Body of pancreas (tissue), 4 donors: ENCODE data around the gene MORN2. TPM values are rescaled to one million over a fixed set of nuclear protein-coding genes. Genes with fewer than 3 reads are reported as not detected.

Experiments used
- ATAC-seq: fragments of 150-250 bp; one replicate; pipeline ENCODE4 v1.9.1; 2016
- DNase-seq, 4 donors: peaks; one replicate each; pipeline ENCODE4 v3.0.0-alpha.2; 2019
- H3K27ac ChIP-seq, 4 donors: fragments of 200-600 bp; sonication (generic); 1 replicate in 3 of 4; 2 replicates in 1 of 4; pipeline versions ENCODE4 v1.5.1 to v1.6.1; 2016 to 2019; ENCODE audit warnings: mild to moderate bottlenecking in 1 of 4, mixed read lengths in 1 of 4, moderate library complexity in 1 of 4
- H3K27me3 ChIP-seq, 2 donors: fragments of 200-600 bp; sonication (generic); one replicate each; pipeline ENCODE4 v1.6.0; 2016; ENCODE audit warnings: mild to moderate bottlenecking in 1 of 2
- H3K36me3 ChIP-seq, 2 donors: fragments of 200-600 bp; sonication (generic); replicated peaks in 1 of 2; 2 replicates each; pipeline ENCODE4 v1.5.1; 2016; ENCODE audit warnings: low read depth in 2 of 2; ENCODE audit not compliant: insufficient read depth in 1 of 2
- H3K4me1 ChIP-seq: fragments of 200-600 bp; sonication (generic); one replicate; pipeline ENCODE4 v1.6.0; 2016
- H3K4me3 ChIP-seq, 2 donors: fragments of 200-600 bp; sonication (generic); 1 replicate in 1 of 2; 2 replicates in 1 of 2; pipeline ENCODE4 v1.5.1; 2016 to 2019
- H3K9me3 ChIP-seq, 3 donors: fragments of 200-600 bp; sonication (generic); 1 replicate in 2 of 3; 2 replicates in 1 of 3; pipeline ENCODE4 v1.5.1; 2016
- CTCF ChIP-seq, 7 experiments: fragments of 450-650 bp in 4 of 7; fragments of 200-600 bp in 3 of 7; sonication (generic) in 3 of 7; IDR thresholded peaks; one replicate each; pipeline ENCODE4 v1.5.1; 2016 to 2019; ENCODE audit warnings: antibody characterized with exemption in 7 of 7
- POLR2A ChIP-seq, 3 donors: fragments of 450-650 bp; IDR thresholded peaks; one replicate each; pipeline ENCODE4 v1.6.1; 2016; ENCODE audit warnings: antibody characterized with exemption in 3 of 3, mild to moderate bottlenecking in 2 of 3
- WGBS, 2 donors: methylation state at CpG; one replicate each; pipeline ENCODE4 v1.1.5; 2017; 5-methylcytosine and 5-hydroxymethylcytosine counted together
- intact Hi-C: fragments of 100-400 bp; cut with DNase I; formaldehyde crosslinking; loops from one replicate; pipeline ENCODE4 v1.15.1; 2023
- total RNA-seq, 2 donors: library from RNA; depleted of rRNA; stranded (reverse); fragments of >200 nt; gene quantifications; one replicate each; pipeline ENCODE4 v1.1.0, GENCODE V29; 2016

Gene MORN2
- total RNA-seq, 2 donors from 2014 or later: 3.4 to 15.5 TPM

GRCh38 chr2:38911191-38911590, 35.4 kb downstream of the MORN2 start:
- H3K4me3 ChIP-seq: no peak overlapping the region
- intact Hi-C loops: no loop called here
- H3K4me1 ChIP-seq: no peaks in the 10 kb centered on the region
- no peaks in the 10 kb centered on the region for H3K36me3 ChIP-seq
- no peak overlapping the region for H3K27ac ChIP-seq
- TF ChIP-seq POLR2A (IDR thresholded peaks at IDR 0.05): no peak
- TF ChIP-seq CTCF (IDR thresholded peaks at IDR 0.05): no peak
- no peaks in the 10 kb centered on the region for H3K27me3 ChIP-seq
- ATAC-seq (no peak), DNase-seq (no peak)
- 73 to 89% methylated on average over 1 of the region's 1 CpG for WGBS, 2 donors
- H3K9me3 ChIP-seq: no peaks in the 10 kb centered on the region

DNA sequence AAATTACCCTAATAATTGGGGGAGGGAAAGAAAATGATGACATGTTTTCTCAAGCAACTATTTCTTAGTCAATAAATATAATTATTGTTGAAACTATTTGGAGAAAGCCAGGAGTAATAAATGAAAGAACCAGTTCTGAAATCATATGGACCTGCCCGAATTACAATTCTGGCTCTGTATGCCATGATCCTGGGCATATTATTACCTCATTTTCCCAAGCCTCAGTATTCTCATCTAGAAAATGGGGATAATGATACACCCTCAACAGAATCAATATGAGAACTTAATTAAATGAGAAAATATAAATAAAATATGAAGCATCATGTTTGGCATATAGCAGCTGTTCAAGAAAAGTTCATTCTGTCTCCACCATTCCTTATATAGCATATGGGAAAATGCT, 36.8 kb downstream of the MORN2 start:
- Histone ChIP-seq H3K9me3 (no peaks in the 10 kb centered on the region), H3K4me1 (no peaks in the 10 kb centered on the region), H3K27me3 (no peaks in the 10 kb centered on the region), H3K4me3 (no peak overlapping the region), H3K36me3 (no peaks in the 10 kb centered on the region), H3K27ac (no peak overlapping the region)
- no peak for DNase-seq
- 71 to 76% methylated on average over 1 of the region's 1 CpG for WGBS, 2 donors
- intact Hi-C loops: no loop called here
- no peak for TF ChIP-seq POLR2A (IDR thresholded peaks at IDR 0.05)
- TF ChIP-seq CTCF (IDR thresholded peaks at IDR 0.05): no peak
- ATAC-seq: no peak

GRCh38 chr2:38922389-38922788, 46.6 kb downstream of the MORN2 start:
- H3K27me3 ChIP-seq: no peaks in the 10 kb centered on the region

GRCh38 chr2:38922902-38923301, 47.1 kb downstream of the MORN2 start:
- TF ChIP-seq CTCF (IDR thresholded peaks at IDR 0.05) (no peak), POLR2A (IDR thresholded peaks at IDR 0.05) (no peak)
- 91 to 97% methylated on average over 2 of the region's 2 CpGs for WGBS, 2 donors

More at GRCh38 chr2:38922389-38922788, 46.6 kb downstream of the MORN2 start:
- DNase-seq: no peak
- ATAC-seq: no peak
- Histone ChIP-seq H3K27ac (no peak overlapping the region), H3K4me3 (no peak overlapping the region), H3K9me3 (no peaks in the 10 kb centered on the region), H3K4me1 (no peaks in the 10 kb centered on the region), H3K36me3 (no peaks in the 10 kb centered on the region)
- TF ChIP-seq CTCF (IDR thresholded peaks at IDR 0.05) (no peak), POLR2A (IDR thresholded peaks at IDR 0.05) (no peak)
- intact Hi-C loops: no loop called here
- WGBS, 2 donors: 86 to 87% methylated on average over 4 of the region's 4 CpGs

DNA sequence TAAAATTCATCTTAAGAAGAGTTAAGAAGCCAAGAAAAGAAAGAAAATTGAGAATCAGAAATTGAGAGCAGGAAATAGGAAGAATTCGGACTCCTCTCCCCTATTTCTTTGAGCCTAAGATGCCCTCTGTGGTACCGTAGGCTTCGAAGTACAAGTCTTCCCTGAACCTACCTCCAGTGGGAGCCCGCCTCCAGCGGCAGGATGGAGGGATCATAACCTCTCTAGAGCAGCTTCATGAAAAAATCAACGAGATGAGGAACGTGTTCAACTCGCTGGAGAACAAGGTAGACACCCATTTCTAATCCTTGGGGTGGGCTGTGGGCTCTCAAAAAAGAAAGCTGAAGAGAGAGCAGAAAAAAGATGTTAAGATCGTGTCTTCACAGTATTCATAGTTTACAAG, 50.2 kb downstream of the MORN2 start:
- no peak for DNase-seq
- H3K36me3 ChIP-seq: no peaks in the 10 kb centered on the region
- no peak overlapping the region for H3K4me3 ChIP-seq
- intact Hi-C loops: no loop called here
- H3K27me3 ChIP-seq: no peaks in the 10 kb centered on the region
- no peak overlapping the region for H3K27ac ChIP-seq
- WGBS, 2 donors: 63 to 69% methylated on average over 9 of the region's 9 CpGs
- ATAC-seq: no peak
- H3K9me3 ChIP-seq: no peaks in the 10 kb centered on the region
- no peak for TF ChIP-seq POLR2A (IDR thresholded peaks at IDR 0.05)
- TF ChIP-seq CTCF (IDR thresholded peaks at IDR 0.05): no peak
- no peaks in the 10 kb centered on the region for H3K4me1 ChIP-seq

More at GRCh38 chr2:38922902-38923301, 47.1 kb downstream of the MORN2 start:
- intact Hi-C loops: no loop called here
- Histone ChIP-seq H3K4me3 (no peak overlapping the region), H3K9me3 (no peaks in the 10 kb centered on the region), H3K27ac (no peak overlapping the region), H3K36me3 (no peaks in the 10 kb centered on the region), H3K4me1 (no peaks in the 10 kb centered on the region), H3K27me3 (no peaks in the 10 kb centered on the region)
- ATAC-seq: no peak
- DNase-seq: no peak
